SU-DHL-6 (cell line): ENCODE data around the gene EMC9.

Experiments
- EZH2phosphoT487 ChIP-seq: fragments of 200-600 bp; sonication (generic), shearing (Covaris generic); conservative IDR thresholded peaks from 2 replicates; pipeline ENCODE4 v1.6.1; 2018; ENCODE audit warnings: mild to moderate bottlenecking, antibody characterized with exemption, low read length, moderate library complexity, mixed read lengths
- TF ChIP-seq, protein P1 (sequence below): fragments of 200-600 bp; sonication (generic); IDR thresholded peaks from one replicate; pipeline ENCODE4 v1.5.1; 2017; ENCODE audit warnings: antibody characterized with exemption, mild to moderate bottlenecking, low read length, moderate library complexity; ENCODE audit not compliant: insufficient read depth, poor library complexity, severe bottlenecking

DNA sequence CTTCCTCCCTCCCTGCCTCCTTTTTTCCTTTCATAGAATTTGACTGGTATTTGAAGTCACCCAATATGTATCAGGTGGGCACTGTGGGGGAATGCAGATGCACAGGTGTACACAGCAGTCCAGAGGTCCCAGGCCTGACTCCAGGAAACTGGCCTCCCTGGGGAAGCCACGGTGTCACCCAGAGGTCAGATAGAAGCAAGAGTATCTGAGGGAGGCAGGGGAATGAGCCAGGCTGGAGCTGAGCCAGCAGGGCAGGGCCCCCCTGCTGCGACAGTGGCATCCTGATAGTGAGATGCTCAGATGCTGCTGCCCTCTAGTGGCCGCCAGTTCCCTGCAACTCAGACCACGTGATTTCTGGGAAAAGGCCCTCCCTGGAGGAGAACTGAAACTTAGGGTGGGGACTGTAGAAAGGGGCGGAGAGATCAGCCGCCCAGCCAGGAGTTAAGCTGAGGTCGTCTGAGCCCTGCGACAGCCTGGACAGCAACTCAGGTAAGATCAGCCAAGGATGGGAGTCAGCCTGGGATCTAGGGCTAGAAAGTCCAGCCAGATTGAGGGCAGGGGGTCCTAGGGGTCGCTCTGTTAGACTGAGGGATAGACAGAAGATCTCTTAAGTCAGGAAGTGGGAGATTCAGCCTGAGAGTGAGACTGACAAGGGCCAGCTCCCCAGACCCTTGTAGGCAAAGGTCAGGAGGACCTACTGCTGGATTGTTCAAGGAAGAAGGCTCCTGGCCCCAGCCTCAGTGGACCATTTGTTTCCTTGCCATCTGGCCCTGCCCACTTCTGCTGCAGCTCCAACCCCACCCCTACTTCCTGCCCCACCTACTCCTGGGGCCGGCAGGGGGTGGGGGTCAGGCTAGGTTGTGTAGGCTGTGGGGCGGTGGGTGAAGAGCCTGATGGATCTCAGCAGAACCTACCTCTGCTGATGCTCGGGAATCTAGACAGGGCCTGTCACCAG, 19.7 kb upstream of the EMC9 start, which contains the start of gene IRF9:
- TF ChIP-seq, protein P1, sequence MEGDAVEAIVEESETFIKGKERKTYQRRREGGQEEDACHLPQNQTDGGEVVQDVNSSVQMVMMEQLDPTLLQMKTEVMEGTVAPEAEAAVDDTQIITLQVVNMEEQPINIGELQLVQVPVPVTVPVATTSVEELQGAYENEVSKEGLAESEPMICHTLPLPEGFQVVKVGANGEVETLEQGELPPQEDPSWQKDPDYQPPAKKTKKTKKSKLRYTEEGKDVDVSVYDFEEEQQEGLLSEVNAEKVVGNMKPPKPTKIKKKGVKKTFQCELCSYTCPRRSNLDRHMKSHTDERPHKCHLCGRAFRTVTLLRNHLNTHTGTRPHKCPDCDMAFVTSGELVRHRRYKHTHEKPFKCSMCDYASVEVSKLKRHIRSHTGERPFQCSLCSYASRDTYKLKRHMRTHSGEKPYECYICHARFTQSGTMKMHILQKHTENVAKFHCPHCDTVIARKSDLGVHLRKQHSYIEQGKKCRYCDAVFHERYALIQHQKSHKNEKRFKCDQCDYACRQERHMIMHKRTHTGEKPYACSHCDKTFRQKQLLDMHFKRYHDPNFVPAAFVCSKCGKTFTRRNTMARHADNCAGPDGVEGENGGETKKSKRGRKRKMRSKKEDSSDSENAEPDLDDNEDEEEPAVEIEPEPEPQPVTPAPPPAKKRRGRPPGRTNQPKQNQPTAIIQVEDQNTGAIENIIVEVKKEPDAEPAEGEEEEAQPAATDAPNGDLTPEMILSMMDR, result peak; percentile 90
- TF ChIP-seq EZH2phosphoT487, result no peak
